GM11168 (cell line): ENCODE results near the gene BCL11B.

Source experiments
- in situ Hi-C: fragments of 300-500 bp; cut with MboI; formaldehyde crosslinking; loops from one replicate; pipeline ENCODE4 v1.12.0; 2022; ENCODE audit warnings: low sequenced_read_pairs; ENCODE audit not compliant: unreplicated experiment

Gene BCL11B

GRCh38 chr14:99245564-99246511, 26.2 kb downstream of the BCL11B start:
- in situ Hi-C loops = no loop called here

DNA sequence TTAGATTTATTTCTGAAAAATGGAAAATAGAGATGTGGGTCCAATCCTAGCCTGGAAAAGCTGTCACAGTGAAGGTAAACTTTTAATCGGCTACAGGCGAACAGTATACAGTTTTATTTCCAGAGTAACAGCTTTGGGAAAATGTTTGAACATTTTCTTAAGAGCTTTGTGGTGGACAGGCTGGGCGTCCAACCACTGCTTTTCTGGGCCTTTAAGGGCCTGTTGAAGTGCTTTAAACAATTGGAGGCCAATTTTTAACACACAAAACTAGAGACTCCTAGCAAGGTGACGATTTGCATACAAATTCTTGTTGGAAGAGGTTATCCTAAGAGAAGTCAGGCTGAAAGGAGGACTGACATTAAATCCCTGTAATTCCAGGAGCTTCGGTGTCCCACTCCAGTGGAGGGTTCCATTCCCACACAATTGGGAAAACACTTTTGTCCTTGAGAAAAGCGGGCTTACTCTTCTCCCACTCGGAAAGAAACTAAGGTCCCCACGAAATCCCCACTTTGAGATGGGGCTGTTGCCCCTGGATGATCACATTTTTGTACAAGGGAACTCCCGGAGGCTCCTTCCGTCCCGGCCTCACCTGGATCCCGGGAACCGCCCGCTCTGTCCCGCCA, 26.9 kb downstream of the BCL11B start:
- in situ Hi-C loops = no loop called here

DNA sequence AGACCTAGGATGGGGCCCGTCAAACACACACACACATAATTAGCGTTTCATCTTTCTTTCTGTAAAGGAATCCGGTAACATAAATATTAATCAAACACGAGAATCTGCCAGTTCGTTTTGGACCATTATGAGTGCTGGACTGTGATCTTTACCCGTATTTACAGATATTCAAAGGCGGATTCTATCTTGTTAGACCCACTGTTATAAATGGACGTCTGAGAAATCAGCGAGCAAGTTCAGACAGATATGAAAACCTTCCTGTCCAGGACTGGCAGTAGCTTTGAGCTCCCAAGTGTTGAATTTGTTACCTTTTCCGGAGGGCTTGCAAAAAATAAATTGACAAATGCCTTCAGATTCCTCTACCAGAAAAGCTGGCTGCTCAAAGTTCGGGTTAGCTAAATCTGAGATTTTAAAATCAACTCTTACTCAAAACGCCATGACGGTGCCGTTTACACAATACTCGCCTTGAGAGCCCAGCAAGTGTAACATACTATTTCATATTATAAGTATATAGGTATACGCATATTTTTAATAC, 27.6 kb downstream of the BCL11B start:
- in situ Hi-C loops = no loop called here

GRCh38 chr14:99242816-99243721, 28.9 kb downstream of the BCL11B start:
- in situ Hi-C loops = no loop called here

DNA sequence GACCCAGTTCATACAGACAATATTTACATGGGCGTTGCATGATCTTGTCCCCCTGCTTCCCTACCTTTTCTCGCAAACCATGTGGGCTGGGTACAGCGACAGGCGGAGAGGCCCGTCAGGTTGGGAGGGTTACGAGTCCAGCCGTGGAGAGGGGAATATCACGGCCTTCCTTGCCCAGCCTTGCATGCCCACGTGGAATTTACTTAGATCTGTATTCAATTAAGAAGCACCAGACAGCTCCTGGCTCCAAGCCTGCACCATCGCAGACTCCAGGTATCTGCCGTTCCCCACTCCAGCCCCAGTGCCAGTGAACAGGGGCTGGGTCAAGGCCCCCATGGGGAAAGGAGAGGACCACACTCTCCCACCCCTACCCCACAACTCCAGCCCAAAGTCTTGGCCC, 29.8 kb downstream of the BCL11B start:
- in situ Hi-C loops = no loop called here

DNA sequence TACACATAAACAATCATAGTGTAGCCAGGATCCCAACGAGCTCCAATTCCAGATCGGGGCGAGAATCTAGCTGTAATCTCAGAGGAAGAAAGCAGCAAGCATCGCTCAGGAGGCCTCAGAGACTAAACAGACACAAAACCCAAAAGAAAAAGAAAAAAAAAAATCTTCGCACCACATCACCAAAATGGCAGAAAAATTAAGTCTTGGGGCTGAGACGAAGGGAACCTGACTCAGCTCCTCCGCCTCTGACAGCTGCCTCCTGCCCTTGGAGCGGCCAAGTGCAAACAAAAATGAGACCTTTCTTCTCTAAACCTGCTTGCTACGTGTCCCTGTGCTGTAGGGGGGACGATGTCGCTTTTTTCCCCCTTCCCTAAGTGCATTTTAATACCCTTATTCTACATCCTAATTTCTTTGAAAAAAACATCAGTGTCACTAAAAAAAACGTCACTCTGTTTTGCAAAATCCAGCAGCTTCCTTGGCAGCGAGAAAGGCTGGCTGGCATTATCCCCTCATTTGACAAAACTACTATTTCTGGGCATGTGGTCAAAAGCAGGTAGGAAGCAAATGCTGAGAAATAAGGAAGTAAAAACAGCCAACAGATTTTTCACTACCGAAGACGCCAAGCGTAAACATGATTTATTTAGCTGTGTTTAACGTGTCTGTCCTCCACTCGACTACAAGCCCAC, 30.5 kb downstream of the BCL11B start:
- in situ Hi-C loops = no loop called here

GRCh38 chr14:99240627-99241324, 31.2 kb downstream of the BCL11B start:
- in situ Hi-C loops = no loop called here

DNA sequence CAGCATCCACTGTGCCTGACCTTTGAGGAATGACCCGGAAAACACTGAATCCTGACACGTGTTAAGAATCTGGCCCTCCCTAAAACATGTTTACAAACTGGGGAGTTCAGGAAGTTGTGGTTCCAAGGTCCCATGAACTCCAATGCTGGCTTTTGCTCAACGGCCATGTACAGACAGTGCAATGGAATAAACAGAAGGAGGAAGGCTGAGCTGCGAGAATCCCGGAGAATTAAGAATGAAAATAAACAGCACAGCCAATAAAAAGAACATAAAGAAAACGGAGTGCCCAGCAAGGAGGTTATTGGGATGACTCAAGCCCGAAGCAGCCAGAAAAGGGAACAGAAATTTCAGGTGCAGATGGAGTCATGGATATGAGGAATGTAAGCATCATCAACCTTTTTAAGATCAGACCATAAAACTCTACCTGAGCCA, 32.3 kb downstream of the BCL11B start:
- in situ Hi-C loops = no loop called here

GRCh38 chr14:99238216-99238615, 33.8 kb downstream of the BCL11B start:
- in situ Hi-C loops = no loop called here

DNA sequence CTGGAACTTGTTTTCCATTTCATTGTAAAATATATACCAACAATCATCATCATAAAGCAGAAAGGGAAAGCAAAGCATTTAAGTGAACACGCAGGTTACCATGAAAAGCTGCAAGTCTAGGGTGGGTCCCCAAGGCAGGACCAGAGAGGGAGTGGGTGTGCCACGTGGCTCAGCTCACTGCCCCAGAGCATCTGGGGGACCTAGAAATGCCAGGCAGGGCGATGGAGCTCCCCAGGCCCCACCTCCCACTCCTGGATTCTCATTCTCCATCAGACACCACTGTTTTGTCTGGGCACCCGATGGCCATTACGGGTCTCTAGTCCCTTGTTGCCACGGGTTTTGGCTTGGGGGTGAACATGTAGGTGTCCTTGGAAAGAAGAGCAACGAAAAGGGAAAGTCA, 34.7 kb downstream of the BCL11B start:
- in situ Hi-C loops = no loop called here

DNA sequence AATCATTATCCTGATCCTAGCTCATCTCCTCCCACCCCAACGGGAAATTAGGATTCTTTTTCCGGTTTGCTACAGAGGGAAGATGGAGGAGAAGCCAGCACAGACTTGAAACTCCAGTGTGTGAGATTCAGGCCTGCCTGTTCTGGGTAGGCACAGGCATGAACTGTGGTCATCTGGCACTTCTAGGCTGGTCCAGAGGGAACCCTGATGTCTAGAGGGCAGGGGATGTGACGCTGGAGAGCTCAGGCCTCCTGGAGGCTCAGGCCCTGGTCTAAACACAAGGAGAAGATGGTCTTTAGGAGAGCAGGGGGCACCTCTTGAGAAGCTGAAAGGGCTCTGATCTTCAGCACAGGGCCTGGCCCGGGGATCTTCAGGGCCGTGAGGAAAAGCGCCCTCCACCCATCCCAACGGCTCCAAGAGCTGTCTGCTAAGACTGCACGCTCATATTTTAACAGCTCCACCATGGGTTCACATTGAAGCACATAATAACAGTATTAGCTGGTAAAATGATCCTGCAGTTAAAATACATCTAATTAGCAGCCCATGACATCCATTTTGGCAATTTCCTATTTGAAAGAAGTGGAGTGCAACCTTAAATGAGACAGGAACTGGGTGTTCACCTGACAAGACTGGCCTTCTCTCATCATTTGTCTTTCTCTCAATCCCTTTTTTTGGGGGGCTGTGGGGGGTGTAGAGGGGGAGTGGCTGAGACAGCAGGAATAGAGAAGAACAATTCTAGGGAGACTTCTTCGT, 35.4 kb downstream of the BCL11B start:
- in situ Hi-C loops = no loop called here

DNA sequence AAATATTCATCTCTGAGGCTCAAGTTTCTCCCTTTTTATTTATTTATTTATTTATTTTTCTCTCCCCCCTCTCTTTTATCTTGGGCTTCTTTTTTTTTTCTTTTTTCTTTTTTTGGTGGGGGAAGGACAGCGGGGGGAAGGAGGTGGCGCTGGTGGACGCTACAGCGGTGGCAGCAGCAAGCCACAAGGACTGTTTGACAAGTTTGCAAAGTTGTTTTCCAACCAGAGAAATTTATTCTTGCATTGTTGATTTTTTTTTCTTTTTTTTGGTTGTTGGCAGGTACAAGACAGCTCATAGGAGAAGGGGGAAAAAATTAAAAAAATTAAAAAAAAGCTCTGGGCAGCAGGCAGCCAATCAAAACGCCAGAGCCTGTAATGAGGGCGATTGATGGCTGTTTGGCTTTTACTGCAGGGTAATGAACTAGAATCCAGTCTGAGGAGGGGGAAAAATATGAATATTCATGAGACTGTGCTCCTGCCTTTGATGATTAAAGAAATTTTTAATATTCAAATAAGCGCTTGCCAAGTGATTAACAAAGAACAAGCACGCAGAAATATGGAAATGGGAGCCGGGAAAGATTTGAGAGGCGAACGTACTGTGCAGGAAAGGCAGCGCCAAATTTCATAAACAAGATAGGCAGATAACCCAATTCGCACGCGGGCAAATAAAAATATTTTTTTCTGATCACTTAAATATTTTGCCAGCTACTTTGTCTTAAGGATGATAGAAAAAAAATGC, 36.2 kb downstream of the BCL11B start:
- in situ Hi-C loops = no loop called here

DNA sequence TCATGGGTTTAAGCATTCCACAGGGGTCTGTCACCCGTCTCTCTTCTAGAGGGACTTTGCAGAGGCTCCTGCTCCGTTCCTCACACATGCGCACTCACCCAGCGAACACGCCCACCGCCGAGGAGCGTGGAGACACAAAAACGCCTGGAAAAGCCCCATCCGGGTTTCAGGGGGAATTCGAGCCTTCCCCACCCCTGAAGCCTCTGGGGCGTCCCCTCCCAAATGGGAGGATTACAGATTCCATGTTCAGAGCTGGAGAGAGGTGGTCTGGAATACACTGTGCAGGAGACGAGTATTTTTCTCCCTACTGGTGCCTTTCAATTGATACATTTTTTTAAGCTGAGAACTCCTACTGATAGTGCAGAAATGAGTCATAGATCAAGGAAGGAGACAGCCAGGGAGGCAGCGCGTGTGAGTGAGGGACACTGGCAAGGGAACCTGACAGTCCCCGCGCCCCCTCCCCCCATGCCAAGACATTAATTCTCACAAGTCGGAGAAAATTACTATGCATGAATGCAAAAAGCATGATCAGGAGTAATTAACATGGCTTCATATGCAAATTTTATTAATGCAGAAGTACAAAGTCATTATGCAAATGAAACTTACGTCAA, 36.9 kb downstream of the BCL11B start:
- in situ Hi-C loops = no loop called here

DNA sequence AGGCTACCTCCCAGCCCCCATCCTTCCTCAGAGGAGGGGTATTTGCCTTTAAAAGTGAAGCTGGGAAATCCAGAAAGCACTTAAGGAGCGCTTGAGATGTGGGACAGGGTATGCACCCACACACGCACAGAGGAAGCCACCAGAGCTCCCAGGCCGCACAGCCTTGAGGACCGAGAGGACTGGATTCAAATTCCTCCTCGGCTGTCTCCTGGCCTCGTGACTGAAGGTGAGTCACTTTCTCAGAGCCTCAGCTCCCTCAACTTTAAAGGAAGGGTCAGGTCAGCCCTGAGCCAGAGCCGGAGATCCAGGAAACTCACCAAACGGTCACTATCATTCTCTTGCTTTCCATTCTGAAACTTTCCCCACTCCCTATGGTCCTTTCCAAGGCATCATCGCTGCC, 37.6 kb downstream of the BCL11B start:
- in situ Hi-C loops = no loop called here

DNA sequence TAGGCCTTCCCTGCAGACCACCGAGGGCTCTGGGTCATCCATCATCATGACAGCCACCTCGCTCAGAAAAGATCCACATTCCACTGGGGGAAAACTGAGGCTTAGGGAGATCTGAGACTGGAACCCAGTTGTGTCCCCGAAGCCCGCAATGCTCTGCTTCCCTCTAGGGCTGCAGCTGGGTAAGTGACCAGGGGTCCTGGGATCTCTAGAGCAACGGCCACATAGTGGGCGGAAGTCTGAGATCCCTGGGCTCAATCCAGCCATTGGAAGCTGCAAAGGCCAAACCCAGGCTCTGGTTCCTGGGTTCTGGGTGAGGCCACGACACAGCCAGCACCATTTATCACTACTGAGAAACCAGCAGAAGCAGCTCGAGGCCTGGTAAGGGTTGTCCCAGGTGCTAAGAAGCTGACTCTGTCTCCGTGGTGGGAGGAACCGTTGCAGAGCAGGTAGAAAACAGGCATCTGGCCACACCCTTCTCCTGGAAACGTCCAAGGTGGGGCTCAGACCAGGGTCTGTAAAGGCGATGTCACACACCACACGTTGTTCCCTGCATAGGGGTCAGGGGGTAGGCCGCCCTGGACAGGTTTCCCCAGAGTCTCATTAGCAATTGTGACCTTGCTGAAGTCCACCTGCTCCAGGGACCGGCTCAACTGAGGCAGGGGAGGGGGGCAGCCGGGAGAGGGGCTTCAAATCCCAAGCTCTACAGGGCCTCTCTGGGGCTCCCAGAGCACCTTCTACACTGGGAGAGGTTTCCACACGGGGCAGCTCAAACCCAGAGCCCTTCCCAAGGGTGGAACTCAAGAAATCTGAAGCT, 38.6 kb downstream of the BCL11B start:
- in situ Hi-C loops = no loop called here

GRCh38 chr14:99232714-99233214, 39.2 kb downstream of the BCL11B start:
- in situ Hi-C loops = no loop called here
